Endothelial cell of hepatic sinusoid (primary cell): Measurements from ENCODE around the gene ATOH7.

Experiments used
- in situ Hi-C: cut with HindIII; loops from 2 replicates; pipeline ENCODE4 v1.10.0; 2017; ENCODE audit warnings: low sequenced_read_pairs

Gene ATOH7

DNA sequence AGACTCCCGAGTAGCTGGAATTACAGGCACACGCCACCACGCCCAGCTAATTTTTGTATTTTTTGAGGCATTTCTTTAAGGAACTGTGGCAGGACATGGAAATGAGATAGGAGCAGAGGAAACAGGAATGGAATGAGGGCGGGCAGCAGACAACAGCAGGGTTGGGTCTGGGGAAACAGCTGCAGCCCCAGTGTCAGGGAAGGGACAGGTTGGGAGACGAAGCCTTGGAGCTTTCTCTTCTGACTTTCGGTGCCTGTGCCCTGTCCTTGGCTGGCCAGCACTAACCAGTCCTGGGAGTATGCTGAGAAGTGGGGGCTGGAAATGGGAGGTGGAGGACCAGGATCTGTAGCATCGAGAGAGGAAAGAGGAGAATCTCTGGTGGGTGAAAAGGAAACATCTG lies 47.4 kb downstream of the ATOH7 start:
- in situ Hi-C loops, result no loop called here
